Endothelial cell of umbilical vein (primary cell): ENCODE measurements around the gene SENP7. TPM values are rescaled to one million over a fixed set of nuclear protein-coding genes. Genes with fewer than 3 reads are reported as not detected.

Source experiments
- BruUV-seq: library from RNA; stranded (reverse); fragments of 400-500 nt; replicated peaks from 2 replicates; lab custom pipeline; 2021; lab: Mats Ljungman, UMichigan
- CTCF ChIA-PET: fragments of 300-600, 350-600 bp; sonication (Branson Sonifier 250); formaldehyde crosslinking; loops from one replicate; lab custom pipeline; 2021; ENCODE audit warnings: antibody characterized with exemption, inconsistent platforms; lab: Charles Lee
- POLR2A ChIA-PET: fragments of 300-600, 350-600 bp; sonication (Branson Sonifier 250); formaldehyde crosslinking; loops from one replicate; lab custom pipeline; 2021; ENCODE audit warnings: antibody characterized with exemption, inconsistent platforms; lab: Charles Lee
- DNase-seq: peaks from one replicate; pipeline ENCODE4 v3.0.0-alpha.2; 2011; ENCODE audit warnings: low read depth, low spot score
- FAIRE-seq: peaks from 2 replicates; lab custom pipeline; 2011; peaks lifted over from hg19 to GRCh38; lab: Jason Lieb, UNC
- H2AFZ ChIP-seq: 2 replicates; pipeline ENCODE4 v1.6.0; 2012; ENCODE audit warnings: low read depth, low read length, control low read depth, inconsistent platforms
- H3K27ac ChIP-seq: 2 replicates; pipeline ENCODE4 v1.5.1; 2011; ENCODE audit warnings: low read depth, mild to moderate bottlenecking, control low read depth, low read length, moderate library complexity; ENCODE audit not compliant: insufficient read depth
- H3K27me3 ChIP-seq, 2 experiments: 2 replicates each; pipeline versions ENCODE4 v1.6.0 to v1.6.1; 2011; ENCODE audit warnings: low read length in 2 of 2, mixed read lengths in 1 of 2; ENCODE audit not compliant: control insufficient read depth in 2 of 2, insufficient read depth in 2 of 2
- H3K36me3 ChIP-seq, 2 experiments: 2 replicates in 1 of 2; 3 replicates in 1 of 2; pipeline ENCODE4 v1.5.1; 2011; ENCODE audit warnings: low read length in 2 of 2, mild to moderate bottlenecking in 1 of 2, moderate library complexity in 1 of 2; ENCODE audit not compliant: control insufficient read depth in 2 of 2, insufficient read depth in 2 of 2; ENCODE audit errors: extremely low read depth in 1 of 2
- H3K4me1 ChIP-seq: 3 replicates; pipeline ENCODE4 v1.5.1; 2011; ENCODE audit warnings: mild to moderate bottlenecking, low read length; ENCODE audit not compliant: control insufficient read depth, insufficient read depth; ENCODE audit errors: extremely low read depth
- H3K4me2 ChIP-seq: 2 replicates; pipeline ENCODE4 v1.6.1; 2011; ENCODE audit warnings: low read length, control low read depth, mixed read lengths; ENCODE audit not compliant: insufficient read depth
- H3K4me3 ChIP-seq, 3 experiments: fragments of 200-600 bp in 1 of 3; sonication (generic), shearing (Covaris generic) in 1 of 3; replicated peaks in 1 of 3; 2 replicates each; pipeline ENCODE4 v1.5.1; 2011 to 2016; ENCODE audit warnings: control low read depth in 3 of 3, low read length in 3 of 3, mild to moderate bottlenecking in 2 of 3, inconsistent platforms in 1 of 3, low read depth in 1 of 3, moderate library complexity in 1 of 3; ENCODE audit not compliant: insufficient read depth in 1 of 3
- H3K79me2 ChIP-seq: 2 replicates; pipeline ENCODE4 v1.6.0; 2012; ENCODE audit warnings: low read length, inconsistent platforms; ENCODE audit not compliant: control insufficient read depth, insufficient read depth
- H3K9ac ChIP-seq: replicated peaks from 2 replicates; pipeline ENCODE3; 2011; ENCODE audit warnings: low read length, control low read depth; ENCODE audit not compliant: insufficient read depth; ENCODE audit errors: extremely low read depth
- H3K9me1 ChIP-seq: replicated peaks from 3 replicates; pipeline ENCODE4 v1.6.0; 2011; ENCODE audit warnings: mild to moderate bottlenecking, low read length; ENCODE audit not compliant: control insufficient read depth, insufficient read depth; ENCODE audit errors: extremely low read depth
- H3K9me3 ChIP-seq: replicated peaks from 2 replicates; pipeline ENCODE4 v1.5.1; 2012; ENCODE audit warnings: low read length, inconsistent platforms; ENCODE audit not compliant: control insufficient read depth, insufficient read depth
- H4K20me1 ChIP-seq: replicated peaks from 2 replicates; pipeline ENCODE3; 2011; ENCODE audit warnings: mild to moderate bottlenecking, low read length; ENCODE audit not compliant: control insufficient read depth, insufficient read depth; ENCODE audit errors: extremely low read depth
- EZH2 ChIP-seq: IDR thresholded peaks from 2 replicates; pipeline ENCODE4 v1.6.1; 2012; ENCODE audit warnings: borderline replicate concordance, low read depth, mild to moderate bottlenecking, moderate library complexity, low read length, inconsistent platforms; ENCODE audit not compliant: severe bottlenecking
- FOS ChIP-seq: IDR thresholded peaks from 2 replicates; pipeline ENCODE4 v1.6.1; 2011; ENCODE audit warnings: mild to moderate bottlenecking, low read length, moderate library complexity, borderline replicate concordance; ENCODE audit not compliant: insufficient read depth
- GATA2 ChIP-seq: IDR thresholded peaks from 2 replicates; pipeline ENCODE4 v1.7.0; 2011; ENCODE audit warnings: low read depth, mild to moderate bottlenecking, moderate library complexity, mixed read lengths, low read length; ENCODE audit not compliant: insufficient read length, insufficient read depth
- JUN ChIP-seq: IDR thresholded peaks from 2 replicates; pipeline ENCODE4 v1.6.1; 2011; ENCODE audit warnings: borderline replicate concordance, low read depth; ENCODE audit not compliant: insufficient read length, insufficient read depth
- MYC ChIP-seq: IDR thresholded peaks from one replicate; pipeline ENCODE4 v1.6.1; 2011; ENCODE audit warnings: mild to moderate bottlenecking, low read depth, low read length
- POLR2A ChIP-seq: IDR thresholded peaks from 2 replicates; pipeline ENCODE4 v1.6.1; 2012; ENCODE audit warnings: low read depth, mild to moderate bottlenecking, control low read depth, low read length
- POLR2AphosphoS5 ChIP-seq: IDR thresholded peaks from 2 replicates; pipeline ENCODE4 v1.6.1; 2012; ENCODE audit warnings: low read depth, mild to moderate bottlenecking, control low read depth, low read length, moderate library complexity; ENCODE audit not compliant: insufficient read depth
- dilution Hi-C: fragments of 300-500 bp; cut with MboI; formaldehyde crosslinking; loops from one replicate; pipeline ENCODE4 v1.15.0; 2019; ENCODE audit warnings: low sequenced_read_pairs; ENCODE audit not compliant: extremely low pct_ligation_motif_present
- intact Hi-C: fragments of 100-400 bp; cut with micrococcal nuclease; formaldehyde crosslinking; loops from one replicate; pipeline ENCODE4 v1.10.0; 2022
- polyA plus RNA-seq, 4 experiments: library from polyadenylated mRNA; depleted of rRNA in 3 of 4; stranded (reverse) in 3 of 4; unstranded in 1 of 4; fragments of >200 nt; gene quantifications; 2 replicates each; pipeline versions ENCODE4 v1.2.1 to v1.2.3, GENCODE V29; 2011 to 2012; ENCODE audit warnings: missing spikeins in 1 of 4
- total RNA-seq: library from RNA; stranded (reverse); gene quantifications from 2 replicates; pipeline ENCODE4 v1.2.3, GENCODE V29; 2021
- TF ChIP-seq, protein P1 (sequence below): IDR thresholded peaks from 2 replicates; pipeline ENCODE4 v1.6.1; 2011; ENCODE audit not compliant: insufficient read depth, insufficient read length
- TF ChIP-seq, protein P2 (sequence below), 2 donors: IDR thresholded peaks; 1 replicate in 1 of 2; 2 replicates in 1 of 2; pipeline ENCODE4 v1.5.1; 2011; ENCODE audit warnings: low read length in 2 of 2, mild to moderate bottlenecking in 2 of 2, moderate library complexity in 2 of 2, control low read depth in 1 of 2, inconsistent platforms in 1 of 2, low read depth in 1 of 2; ENCODE audit not compliant: insufficient read depth in 1 of 2; ENCODE audit errors: extremely low read depth in 1 of 2

The SENP7 gene
- total and polyA plus RNA-seq, 2 donors (not counting 3 experiments of a cell fraction or from before 2014, with no cell fraction given): 5.1 to 18.7 TPM

DNA sequence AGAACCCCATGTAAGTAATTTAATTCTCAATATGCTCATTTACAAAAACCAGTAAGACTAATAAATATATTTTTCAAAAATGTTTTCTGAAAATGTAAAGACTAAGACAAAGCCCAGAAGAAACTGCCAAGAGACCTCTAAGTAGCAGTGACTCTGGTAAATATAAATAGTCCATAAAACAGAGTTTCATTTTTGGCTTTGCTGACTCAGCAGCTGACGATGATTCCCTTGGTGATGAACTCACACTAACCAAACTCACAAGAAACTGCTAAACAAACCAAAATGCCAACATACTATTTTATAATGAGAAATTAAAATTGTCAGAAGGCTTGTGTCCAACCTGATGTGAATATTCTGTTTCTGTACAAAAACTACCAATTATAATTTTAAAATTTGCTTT lies 161.2 kb downstream of the SENP7 start:
- Histone ChIP-seq H3K4me3 (no peak overlapping the region), H3K9me3 (no peaks in the 10 kb centered on the region), H3K4me2 (no peak overlapping the region), H4K20me1 (no peaks in the 10 kb centered on the region), H2AFZ (no peak overlapping the region), H3K4me1 (no peaks in the 10 kb centered on the region), H3K27ac (no peak overlapping the region), H3K36me3 (no peaks in the 10 kb centered on the region), H3K79me2 (no peaks in the 10 kb centered on the region), H3K9me1 (no peaks in the 10 kb centered on the region), H3K27me3 (no peaks in the 10 kb centered on the region), H3K9ac (no peak overlapping the region)
- CTCF ChIA-PET: interaction anchor here (1.2 to 1.4 kb wide), 2 partner anchors 27 to 49 kb away, joined by 3 to 5 read pairs; no protein-coding TSS in a partner anchor
- no TSS peak for BruUV-seq
- intact Hi-C loops (no loop called here), dilution Hi-C loops (no loop called here)
- no peak for FAIRE-seq
- POLR2A ChIA-PET: no interaction called here
- no peak for DNase-seq
- TF ChIP-seq POLR2AphosphoS5 (no peak), JUN (no peak), GATA2 (no peak), EZH2 (no peak), MYC (no peak), POLR2A (no peak), FOS (no peak)
- TF ChIP-seq, protein P1, sequence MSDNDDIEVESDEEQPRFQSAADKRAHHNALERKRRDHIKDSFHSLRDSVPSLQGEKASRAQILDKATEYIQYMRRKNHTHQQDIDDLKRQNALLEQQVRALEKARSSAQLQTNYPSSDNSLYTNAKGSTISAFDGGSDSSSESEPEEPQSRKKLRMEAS: no peak
- TF ChIP-seq, protein P2, sequence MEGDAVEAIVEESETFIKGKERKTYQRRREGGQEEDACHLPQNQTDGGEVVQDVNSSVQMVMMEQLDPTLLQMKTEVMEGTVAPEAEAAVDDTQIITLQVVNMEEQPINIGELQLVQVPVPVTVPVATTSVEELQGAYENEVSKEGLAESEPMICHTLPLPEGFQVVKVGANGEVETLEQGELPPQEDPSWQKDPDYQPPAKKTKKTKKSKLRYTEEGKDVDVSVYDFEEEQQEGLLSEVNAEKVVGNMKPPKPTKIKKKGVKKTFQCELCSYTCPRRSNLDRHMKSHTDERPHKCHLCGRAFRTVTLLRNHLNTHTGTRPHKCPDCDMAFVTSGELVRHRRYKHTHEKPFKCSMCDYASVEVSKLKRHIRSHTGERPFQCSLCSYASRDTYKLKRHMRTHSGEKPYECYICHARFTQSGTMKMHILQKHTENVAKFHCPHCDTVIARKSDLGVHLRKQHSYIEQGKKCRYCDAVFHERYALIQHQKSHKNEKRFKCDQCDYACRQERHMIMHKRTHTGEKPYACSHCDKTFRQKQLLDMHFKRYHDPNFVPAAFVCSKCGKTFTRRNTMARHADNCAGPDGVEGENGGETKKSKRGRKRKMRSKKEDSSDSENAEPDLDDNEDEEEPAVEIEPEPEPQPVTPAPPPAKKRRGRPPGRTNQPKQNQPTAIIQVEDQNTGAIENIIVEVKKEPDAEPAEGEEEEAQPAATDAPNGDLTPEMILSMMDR (IDR thresholded peaks at IDR 0.05; ENCODE audit: extremely low read depth in 1 of 2, insufficient read depth in 1 of 2, low read depth in 1 of 2, low read length in 2 of 2): no peak
